HepG2 (cell line): ENCODE data around the gene LST1. TPM values are rescaled to one million over a fixed set of nuclear protein-coding genes. Genes with fewer than 3 reads are reported as not detected.

Experiments
- ATF7-NPFF ChIP-seq: sonication (generic); formaldehyde crosslinking; IDR thresholded peaks from 2 replicates; pipeline ENCODE4 v1.8.1; 2023; ENCODE audit warnings: mild to moderate bottlenecking, low read depth, missing genetic modification reagents, moderate library complexity
- CCAR2 ChIP-seq: fragments of 200-400 bp; formaldehyde crosslinking; optimal IDR thresholded peaks from 2 replicates; pipeline ENCODE3; 2018; ENCODE audit warnings: low read depth, mild to moderate bottlenecking, low read length, moderate library complexity
- GLI4 ChIP-seq: sonication (generic); formaldehyde crosslinking; IDR thresholded peaks from 2 replicates; pipeline ENCODE4 v1.5.1; 2020; ENCODE audit warnings: missing genetic modification reagents, mild to moderate bottlenecking, moderate library complexity, borderline replicate concordance
- MED8 ChIP-seq: sonication (generic); formaldehyde crosslinking; IDR thresholded peaks from 2 replicates; pipeline ENCODE4 v1.8.1; 2023; ENCODE audit warnings: mild to moderate bottlenecking, missing genetic modification reagents; ENCODE audit not compliant: insufficient replicate concordance
- NFE2L1 ChIP-seq: sonication (generic); formaldehyde crosslinking; IDR thresholded peaks from 2 replicates; pipeline ENCODE4 v1.4.0; 2020; ENCODE audit warnings: missing genetic modification reagents, mild to moderate bottlenecking, borderline replicate concordance
- SMYD3 ChIP-seq: sonication (generic); formaldehyde crosslinking; IDR thresholded peaks from 2 replicates; pipeline ENCODE4 v1.8.1; 2023; ENCODE audit warnings: mild to moderate bottlenecking, missing genetic modification reagents
- SRSF4 ChIP-seq: fragments of 200-400 bp; formaldehyde crosslinking; IDR thresholded peaks from one replicate; pipeline ENCODE4 v1.6.1; 2018; ENCODE audit warnings: mild to moderate bottlenecking, low read depth, low read length, moderate library complexity; ENCODE audit not compliant: poor library complexity, severe bottlenecking
- YEATS2 ChIP-seq: sonication (generic); formaldehyde crosslinking; IDR thresholded peaks from 2 replicates; pipeline ENCODE4 v1.4.0; 2020; ENCODE audit warnings: missing genetic modification reagents, borderline replicate concordance
- ZNF333 ChIP-seq: sonication (generic); formaldehyde crosslinking; IDR thresholded peaks from 2 replicates; pipeline ENCODE4 v1.4.0; 2020; ENCODE audit warnings: mild to moderate bottlenecking, missing genetic modification reagents, borderline replicate concordance
- ZNF337 ChIP-seq: sonication (generic); formaldehyde crosslinking; IDR thresholded peaks from 2 replicates; pipeline ENCODE4 v1.5.1; 2020; ENCODE audit warnings: missing genetic modification reagents, low read depth, mild to moderate bottlenecking, borderline replicate concordance
- ZNF432 ChIP-seq: sonication (generic); formaldehyde crosslinking; IDR thresholded peaks from 2 replicates; pipeline ENCODE4 v1.5.0; 2020; ENCODE audit warnings: missing genetic modification reagents, mild to moderate bottlenecking, borderline replicate concordance
- ZNF530 ChIP-seq: sonication (generic); formaldehyde crosslinking; IDR thresholded peaks from 2 replicates; pipeline ENCODE4 v1.5.0; 2020; ENCODE audit warnings: low read depth, mild to moderate bottlenecking, missing genetic modification reagents
- ZNF839 ChIP-seq: sonication (generic); formaldehyde crosslinking; IDR thresholded peaks from 2 replicates; pipeline ENCODE4 v1.4.0; 2020; ENCODE audit warnings: missing genetic modification reagents, mild to moderate bottlenecking, borderline replicate concordance
- ZNF841 ChIP-seq: sonication (generic); formaldehyde crosslinking; IDR thresholded peaks from 2 replicates; pipeline ENCODE4 v1.8.1; 2023; ENCODE audit warnings: missing genetic modification reagents, borderline replicate concordance
- polyA plus RNA-seq, 8 experiments: library from polyadenylated mRNA; depleted of rRNA in 3 of 8; stranded (reverse) in 7 of 8; unstranded in 1 of 8; fragments of >200 nt; fragmentation: Illumina TruSeq in 4 of 8; extraction: Trizol in 4 of 8; gene quantifications; 2 replicates each; pipeline versions ENCODE4 v1.2.1 to v1.2.3, GENCODE V29; 2011 to 2016; ENCODE audit warnings: low read depth in 4 of 8, missing spikeins in 1 of 8, mixed read lengths in 1 of 8; ENCODE audit not compliant: insufficient read depth in 1 of 8
- total RNA-seq, 5 experiments: library from RNA; depleted of rRNA; stranded (reverse); fragments of >200 nt; fragmentation: Illumina TruSeq; extraction: Trizol; gene quantifications; 2 replicates each; pipeline ENCODE4 v1.2.3, GENCODE V29; 2016; ENCODE audit warnings: low read depth in 1 of 5
- TF ChIP-seq, protein P1 (sequence below): IDR thresholded peaks from 2 replicates; pipeline ENCODE4 v1.6.1; 2012; ENCODE audit warnings: low read length, improper control_type of control experiment
- TF ChIP-seq, protein P2 (sequence below): sonication (generic); formaldehyde crosslinking; IDR thresholded peaks from 2 replicates; pipeline ENCODE4 v1.5.1; 2020; ENCODE audit warnings: mild to moderate bottlenecking, moderate library complexity, missing genetic modification reagents
- TF ChIP-seq, protein P3 (sequence below): IDR thresholded peaks from 2 replicates; pipeline ENCODE4 v1.6.1; 2016; ENCODE audit warnings: missing compliant biosample characterization, missing genetic modification reagents, borderline replicate concordance
- TF ChIP-seq, protein P4 (sequence below): fragments of 450-650 bp; IDR thresholded peaks from 2 replicates; pipeline ENCODE4 v1.6.1; 2017; ENCODE audit warnings: mild to moderate bottlenecking

Gene LST1
- total and polyA plus RNA-seq, 2 of the 13 experiments (the other 11 are each of a cell fraction or from before 2014, with no cell fraction given): not detected

DNA sequence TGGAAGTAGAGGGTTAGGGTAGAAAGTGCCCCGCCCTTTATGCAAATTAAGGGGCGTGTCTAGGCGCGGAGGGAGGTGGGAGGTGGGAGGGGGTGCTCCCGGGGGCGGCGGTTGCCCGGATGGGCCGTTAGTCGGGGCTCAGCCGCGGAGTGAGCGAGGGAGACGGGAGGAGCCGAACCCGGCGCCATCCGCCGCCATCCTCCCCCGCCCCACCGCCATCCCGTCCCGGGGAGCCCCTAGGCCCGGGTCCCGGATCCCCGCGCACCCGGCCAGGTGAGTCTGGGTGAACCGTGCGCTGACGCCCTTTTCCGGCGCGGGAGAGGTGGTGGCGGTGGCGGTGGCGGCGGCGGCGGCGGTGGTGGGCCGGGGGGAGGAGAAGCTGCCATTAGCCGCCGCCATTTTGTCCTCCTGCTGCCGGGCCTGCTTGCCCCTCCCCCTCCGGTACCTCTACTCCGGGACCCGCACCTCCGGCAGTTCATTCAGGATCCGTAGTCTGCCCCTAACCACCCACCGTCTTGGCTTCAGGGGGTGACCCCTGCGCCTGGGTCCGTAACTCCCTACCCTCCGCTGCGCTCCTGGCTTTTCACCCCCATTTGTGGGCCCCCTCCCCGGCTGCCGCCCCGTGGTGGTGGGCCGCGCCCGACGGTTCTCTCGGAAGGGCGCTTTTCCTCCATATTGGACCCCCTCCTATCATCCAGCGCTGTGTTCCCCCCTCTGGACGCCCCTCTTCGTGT lies 34.7 kb downstream of the LST1 start, which contains the start of gene PRRC2A (continued):
- TF ChIP-seq, protein P1, sequence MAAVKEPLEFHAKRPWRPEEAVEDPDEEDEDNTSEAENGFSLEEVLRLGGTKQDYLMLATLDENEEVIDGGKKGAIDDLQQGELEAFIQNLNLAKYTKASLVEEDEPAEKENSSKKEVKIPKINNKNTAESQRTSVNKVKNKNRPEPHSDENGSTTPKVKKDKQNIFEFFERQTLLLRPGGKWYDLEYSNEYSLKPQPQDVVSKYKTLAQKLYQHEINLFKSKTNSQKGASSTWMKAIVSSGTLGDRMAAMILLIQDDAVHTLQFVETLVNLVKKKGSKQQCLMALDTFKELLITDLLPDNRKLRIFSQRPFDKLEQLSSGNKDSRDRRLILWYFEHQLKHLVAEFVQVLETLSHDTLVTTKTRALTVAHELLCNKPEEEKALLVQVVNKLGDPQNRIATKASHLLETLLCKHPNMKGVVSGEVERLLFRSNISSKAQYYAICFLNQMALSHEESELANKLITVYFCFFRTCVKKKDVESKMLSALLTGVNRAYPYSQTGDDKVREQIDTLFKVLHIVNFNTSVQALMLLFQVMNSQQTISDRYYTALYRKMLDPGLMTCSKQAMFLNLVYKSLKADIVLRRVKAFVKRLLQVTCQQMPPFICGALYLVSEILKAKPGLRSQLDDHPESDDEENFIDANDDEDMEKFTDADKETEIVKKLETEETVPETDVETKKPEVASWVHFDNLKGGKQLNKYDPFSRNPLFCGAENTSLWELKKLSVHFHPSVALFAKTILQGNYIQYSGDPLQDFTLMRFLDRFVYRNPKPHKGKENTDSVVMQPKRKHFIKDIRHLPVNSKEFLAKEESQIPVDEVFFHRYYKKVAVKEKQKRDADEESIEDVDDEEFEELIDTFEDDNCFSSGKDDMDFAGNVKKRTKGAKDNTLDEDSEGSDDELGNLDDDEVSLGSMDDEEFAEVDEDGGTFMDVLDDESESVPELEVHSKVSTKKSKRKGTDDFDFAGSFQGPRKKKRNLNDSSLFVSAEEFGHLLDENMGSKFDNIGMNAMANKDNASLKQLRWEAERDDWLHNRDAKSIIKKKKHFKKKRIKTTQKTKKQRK: no peak
- TF ChIP-seq MED8 (CRISPR knock-in tag) (peak; percentile 42), ZNF333 (CRISPR knock-in tag) (peak; percentile 86; the same call in 1 of the 2 replicates), ZNF337 (no peak), SRSF4 (no peak), NFE2L1 (CRISPR knock-in tag) (no peak), CCAR2 (no peak), ZNF841 (CRISPR knock-in tag) (0 out of 2 replicates have a peak, but pooled peaks have one; percentile 34), ATF7-NPFF (CRISPR knock-in tag) (no peak; the same call in 1 of the 2 replicates), YEATS2 (peak; percentile 95), GLI4 (CRISPR knock-in tag) (no peak; the same call in 1 of the 2 replicates), ZNF432 (CRISPR knock-in tag) (0 out of 2 replicates have a peak, but pooled peaks have one; percentile 47), ZNF839 (CRISPR knock-in tag) (peak; percentile 85; the same call in 1 of the 2 replicates), ZNF530 (no peak), SMYD3 (CRISPR knock-in tag) (no peak)
- TF ChIP-seq, protein P2, sequence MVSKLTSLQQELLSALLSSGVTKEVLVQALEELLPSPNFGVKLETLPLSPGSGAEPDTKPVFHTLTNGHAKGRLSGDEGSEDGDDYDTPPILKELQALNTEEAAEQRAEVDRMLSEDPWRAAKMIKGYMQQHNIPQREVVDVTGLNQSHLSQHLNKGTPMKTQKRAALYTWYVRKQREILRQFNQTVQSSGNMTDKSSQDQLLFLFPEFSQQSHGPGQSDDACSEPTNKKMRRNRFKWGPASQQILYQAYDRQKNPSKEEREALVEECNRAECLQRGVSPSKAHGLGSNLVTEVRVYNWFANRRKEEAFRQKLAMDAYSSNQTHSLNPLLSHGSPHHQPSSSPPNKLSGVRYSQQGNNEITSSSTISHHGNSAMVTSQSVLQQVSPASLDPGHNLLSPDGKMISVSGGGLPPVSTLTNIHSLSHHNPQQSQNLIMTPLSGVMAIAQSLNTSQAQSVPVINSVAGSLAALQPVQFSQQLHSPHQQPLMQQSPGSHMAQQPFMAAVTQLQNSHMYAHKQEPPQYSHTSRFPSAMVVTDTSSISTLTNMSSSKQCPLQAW (CRISPR knock-in tag): peak; percentile 62
- TF ChIP-seq, protein P3, sequence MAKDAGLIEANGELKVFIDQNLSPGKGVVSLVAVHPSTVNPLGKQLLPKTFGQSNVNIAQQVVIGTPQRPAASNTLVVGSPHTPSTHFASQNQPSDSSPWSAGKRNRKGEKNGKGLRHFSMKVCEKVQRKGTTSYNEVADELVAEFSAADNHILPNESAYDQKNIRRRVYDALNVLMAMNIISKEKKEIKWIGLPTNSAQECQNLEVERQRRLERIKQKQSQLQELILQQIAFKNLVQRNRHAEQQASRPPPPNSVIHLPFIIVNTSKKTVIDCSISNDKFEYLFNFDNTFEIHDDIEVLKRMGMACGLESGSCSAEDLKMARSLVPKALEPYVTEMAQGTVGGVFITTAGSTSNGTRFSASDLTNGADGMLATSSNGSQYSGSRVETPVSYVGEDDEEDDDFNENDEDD (CRISPR knock-in tag): 0 out of 2 replicates have a peak, but pooled peaks have one; percentile 16
- TF ChIP-seq, protein P4, sequence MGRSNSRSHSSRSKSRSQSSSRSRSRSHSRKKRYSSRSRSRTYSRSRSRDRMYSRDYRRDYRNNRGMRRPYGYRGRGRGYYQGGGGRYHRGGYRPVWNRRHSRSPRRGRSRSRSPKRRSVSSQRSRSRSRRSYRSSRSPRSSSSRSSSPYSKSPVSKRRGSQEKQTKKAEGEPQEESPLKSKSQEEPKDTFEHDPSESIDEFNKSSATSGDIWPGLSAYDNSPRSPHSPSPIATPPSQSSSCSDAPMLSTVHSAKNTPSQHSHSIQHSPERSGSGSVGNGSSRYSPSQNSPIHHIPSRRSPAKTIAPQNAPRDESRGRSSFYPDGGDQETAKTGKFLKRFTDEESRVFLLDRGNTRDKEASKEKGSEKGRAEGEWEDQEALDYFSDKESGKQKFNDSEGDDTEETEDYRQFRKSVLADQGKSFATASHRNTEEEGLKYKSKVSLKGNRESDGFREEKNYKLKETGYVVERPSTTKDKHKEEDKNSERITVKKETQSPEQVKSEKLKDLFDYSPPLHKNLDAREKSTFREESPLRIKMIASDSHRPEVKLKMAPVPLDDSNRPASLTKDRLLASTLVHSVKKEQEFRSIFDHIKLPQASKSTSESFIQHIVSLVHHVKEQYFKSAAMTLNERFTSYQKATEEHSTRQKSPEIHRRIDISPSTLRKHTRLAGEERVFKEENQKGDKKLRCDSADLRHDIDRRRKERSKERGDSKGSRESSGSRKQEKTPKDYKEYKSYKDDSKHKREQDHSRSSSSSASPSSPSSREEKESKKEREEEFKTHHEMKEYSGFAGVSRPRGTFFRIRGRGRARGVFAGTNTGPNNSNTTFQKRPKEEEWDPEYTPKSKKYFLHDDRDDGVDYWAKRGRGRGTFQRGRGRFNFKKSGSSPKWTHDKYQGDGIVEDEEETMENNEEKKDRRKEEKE: no peak
